ENCODE results near the gene MINDY3. TPM values are rescaled to one million over a fixed set of nuclear protein-coding genes. Genes with fewer than 3 reads are reported as not detected.

Gene MINDY3
- total RNA-seq, 1 donor from 2014 or later = 26.3 TPM

DNA sequence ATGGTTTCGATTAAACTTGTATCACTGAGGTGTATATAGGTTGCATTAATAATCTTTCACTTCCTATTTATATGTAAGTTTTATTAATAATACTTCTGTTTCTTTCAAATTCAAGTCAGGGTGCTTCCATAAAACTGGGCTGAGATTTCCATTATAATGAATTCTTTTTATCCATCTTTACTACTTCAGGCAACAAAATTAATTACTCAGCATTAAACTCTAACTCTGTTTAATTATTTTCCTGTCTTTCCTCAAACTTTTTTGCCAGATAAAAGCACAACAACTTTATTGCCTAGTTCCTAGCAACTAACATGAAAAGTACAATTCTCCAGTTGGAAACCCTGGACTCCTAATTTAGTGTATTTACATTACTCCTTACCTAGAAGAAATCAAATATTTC is 3.0 kb upstream of the MINDY3 start:
- Mint-ChIP-seq H3K4me1 (ENCODE audit: unreplicated experiment) (peaks cover 6% of the 10 kb centered on the region), H3K9me3 (peaks cover 4% of the 10 kb centered on the region), H3K27ac (no peak overlapping the region), H3K27me3 (peaks cover 57% of the 10 kb centered on the region), H3K36me3 (no peaks in the 10 kb centered on the region), H3K4me3 (no peak overlapping the region)
- no peak for DNase-seq (ENCODE audit: extremely low spot score, unreplicated experiment)
- TF ChIP-seq, protein P1, sequence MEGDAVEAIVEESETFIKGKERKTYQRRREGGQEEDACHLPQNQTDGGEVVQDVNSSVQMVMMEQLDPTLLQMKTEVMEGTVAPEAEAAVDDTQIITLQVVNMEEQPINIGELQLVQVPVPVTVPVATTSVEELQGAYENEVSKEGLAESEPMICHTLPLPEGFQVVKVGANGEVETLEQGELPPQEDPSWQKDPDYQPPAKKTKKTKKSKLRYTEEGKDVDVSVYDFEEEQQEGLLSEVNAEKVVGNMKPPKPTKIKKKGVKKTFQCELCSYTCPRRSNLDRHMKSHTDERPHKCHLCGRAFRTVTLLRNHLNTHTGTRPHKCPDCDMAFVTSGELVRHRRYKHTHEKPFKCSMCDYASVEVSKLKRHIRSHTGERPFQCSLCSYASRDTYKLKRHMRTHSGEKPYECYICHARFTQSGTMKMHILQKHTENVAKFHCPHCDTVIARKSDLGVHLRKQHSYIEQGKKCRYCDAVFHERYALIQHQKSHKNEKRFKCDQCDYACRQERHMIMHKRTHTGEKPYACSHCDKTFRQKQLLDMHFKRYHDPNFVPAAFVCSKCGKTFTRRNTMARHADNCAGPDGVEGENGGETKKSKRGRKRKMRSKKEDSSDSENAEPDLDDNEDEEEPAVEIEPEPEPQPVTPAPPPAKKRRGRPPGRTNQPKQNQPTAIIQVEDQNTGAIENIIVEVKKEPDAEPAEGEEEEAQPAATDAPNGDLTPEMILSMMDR (conservative IDR thresholded peaks at IDR 0.05) = no peak

DNA sequence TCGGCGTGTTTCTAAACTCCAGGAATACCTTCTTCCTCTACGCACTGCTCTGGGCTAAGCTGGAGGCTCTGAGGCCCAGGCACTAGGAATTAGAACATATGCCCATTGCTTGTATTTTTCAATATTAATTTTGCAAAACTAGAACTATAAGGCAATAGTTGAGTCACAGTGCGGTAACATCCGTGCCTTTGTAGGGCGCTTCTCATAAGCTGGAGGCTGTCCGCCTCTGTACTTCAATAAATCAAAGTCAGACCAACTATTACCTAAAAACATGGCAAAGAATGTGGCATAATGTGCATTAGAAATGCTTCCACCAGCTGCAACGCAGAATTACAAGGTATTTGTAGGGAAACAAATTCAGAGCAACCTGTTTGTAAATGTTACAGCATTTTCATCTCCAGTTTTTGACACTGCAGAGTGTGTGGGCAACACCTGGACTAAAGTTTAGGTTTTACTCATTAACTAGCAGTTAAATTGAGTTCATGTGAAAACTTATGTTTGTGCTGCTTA is 440 bp upstream of the MINDY3 start:
- H3K27ac Mint-ChIP-seq = peak overlapping the region; percentile 50
- peak overlapping the region; percentile 99 for H3K4me3 Mint-ChIP-seq
- peaks cover 18% of the 10 kb centered on the region for H3K4me1 Mint-ChIP-seq (ENCODE audit: unreplicated experiment)
- no peak for DNase-seq (ENCODE audit: extremely low spot score, unreplicated experiment)
- H3K9me3 Mint-ChIP-seq = peaks cover 4% of the 10 kb centered on the region
- TF ChIP-seq, protein P1 (conservative IDR thresholded peaks at IDR 0.05) = no peak
- peaks cover 5% of the 10 kb centered on the region for H3K36me3 Mint-ChIP-seq
- H3K27me3 Mint-ChIP-seq = peaks cover 33% of the 10 kb centered on the region

DNA sequence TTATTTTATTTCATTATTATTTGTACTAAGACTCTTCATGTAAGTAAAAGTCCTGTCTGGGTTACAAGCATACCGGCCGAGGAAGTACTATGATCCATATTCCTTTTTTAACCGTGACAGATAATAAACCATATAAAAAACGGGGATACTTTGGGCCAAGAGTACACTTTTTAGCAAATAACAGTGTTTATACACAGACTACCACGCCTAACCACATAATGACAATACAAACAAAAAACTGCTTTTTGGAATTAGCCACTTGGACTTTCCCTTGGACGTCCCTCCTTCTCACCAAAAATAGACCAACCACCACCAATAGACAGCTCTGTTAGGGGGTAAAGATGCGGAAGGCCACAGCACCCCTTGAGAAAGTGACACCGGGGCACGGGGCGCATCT is 800 bp downstream of the MINDY3 start:
- peaks cover 4% of the 10 kb centered on the region for H3K9me3 Mint-ChIP-seq
- peak overlapping the region; percentile 99 for H3K4me3 Mint-ChIP-seq
- no peak for DNase-seq (ENCODE audit: extremely low spot score, unreplicated experiment)
- H3K27me3 Mint-ChIP-seq = peaks cover 20% of the 10 kb centered on the region
- peak overlapping the region; percentile 50 for H3K27ac Mint-ChIP-seq
- H3K4me1 Mint-ChIP-seq (ENCODE audit: unreplicated experiment) = peaks cover 18% of the 10 kb centered on the region
- peaks cover 5% of the 10 kb centered on the region for H3K36me3 Mint-ChIP-seq
- TF ChIP-seq, protein P1 (conservative IDR thresholded peaks at IDR 0.05) = no peak

GRCh38 chr10:15858861-15859281 is 1.4 kb downstream of the MINDY3 start:
- H3K9me3 Mint-ChIP-seq = peaks cover 4% of the 10 kb centered on the region

GRCh38 chr10:15857107-15857575 is 3.2 kb downstream of the MINDY3 start:
- Mint-ChIP-seq H3K4me3 (peak overlapping the region; percentile 21), H3K27me3 (peaks cover 4% of the 10 kb centered on the region), H3K27ac (peak overlapping the region; percentile 53), H3K9me3 (peaks cover 5% of the 10 kb centered on the region), H3K4me1 (ENCODE audit: unreplicated experiment) (peaks cover 18% of the 10 kb centered on the region), H3K36me3 (peaks cover 14% of the 10 kb centered on the region)
- TF ChIP-seq, protein P1 (conservative IDR thresholded peaks at IDR 0.05) = no peak
- DNase-seq (ENCODE audit: extremely low spot score, unreplicated experiment) = no peak

More at GRCh38 chr10:15858861-15859281, 1.4 kb downstream of the MINDY3 start:
- peaks cover 7% of the 10 kb centered on the region for H3K36me3 Mint-ChIP-seq
- peak overlapping the region; percentile 81 for H3K4me3 Mint-ChIP-seq
- TF ChIP-seq, protein P1 (conservative IDR thresholded peaks at IDR 0.05) = no peak
- H3K4me1 Mint-ChIP-seq (ENCODE audit: unreplicated experiment) = peaks cover 18% of the 10 kb centered on the region
- H3K27ac Mint-ChIP-seq = no peak overlapping the region
- DNase-seq (ENCODE audit: extremely low spot score, unreplicated experiment) = no peak
- peaks cover 14% of the 10 kb centered on the region for H3K27me3 Mint-ChIP-seq
